Measurements from ENCODE around the gene ZNF213.
A peak's percentile ranks its signal among the peaks of the same experiment; 100 is the strongest.

Gene ZNF213

DNA sequence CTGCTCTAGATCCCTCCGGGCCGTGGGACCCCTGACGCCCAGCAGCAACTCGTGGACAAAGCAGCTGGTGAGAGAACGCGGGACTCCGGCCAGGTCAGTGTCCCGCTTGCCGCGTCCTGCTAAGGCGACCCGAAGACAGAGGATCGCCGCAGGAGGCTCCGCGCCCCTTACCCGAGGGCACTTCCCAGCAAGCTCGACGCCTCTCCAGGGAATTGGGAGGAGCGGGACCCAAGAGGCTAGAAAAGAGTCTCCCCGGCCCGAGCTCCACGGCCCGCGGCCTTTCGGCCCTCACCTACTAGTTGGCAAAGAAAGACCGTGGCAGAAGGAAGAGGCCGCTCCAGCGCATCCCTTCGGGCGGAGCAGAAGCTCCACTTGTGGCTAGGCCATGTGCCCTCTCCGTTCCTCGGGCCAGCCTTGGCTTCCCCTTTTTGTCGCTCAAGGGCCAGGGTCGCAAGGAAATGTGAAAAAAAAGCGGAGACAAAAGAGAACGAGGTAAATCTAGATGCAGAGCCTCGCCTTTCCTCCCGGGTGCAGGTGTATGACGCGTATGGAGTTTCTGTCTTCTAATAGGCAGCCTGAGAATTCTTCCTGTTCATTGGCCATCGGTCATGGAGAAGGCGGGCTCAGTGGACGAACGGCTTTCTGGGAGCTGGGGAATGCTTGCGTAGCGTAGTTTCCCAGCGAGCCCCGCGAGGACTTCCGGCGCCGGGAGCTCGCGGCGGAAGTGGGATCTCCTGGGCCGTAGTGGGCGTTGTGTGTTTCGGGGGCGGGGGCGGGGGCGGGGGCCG is at the start of gene ZNF213:
TSS of gene ZNF213 (plus strand) at position 692 of the 788 bp plus-strand sequence. CDS start 2,252 bp downstream, outside the sequence.
- DNase-seq (ENCODE audit: low read depth, low spot score): peak; percentile 92
- peak within 1 kb of the TSS; percentile 82 for H3K27ac ChIP-seq
- H3K4me3 ChIP-seq: peak within 1 kb of the TSS; percentile 98

DNA sequence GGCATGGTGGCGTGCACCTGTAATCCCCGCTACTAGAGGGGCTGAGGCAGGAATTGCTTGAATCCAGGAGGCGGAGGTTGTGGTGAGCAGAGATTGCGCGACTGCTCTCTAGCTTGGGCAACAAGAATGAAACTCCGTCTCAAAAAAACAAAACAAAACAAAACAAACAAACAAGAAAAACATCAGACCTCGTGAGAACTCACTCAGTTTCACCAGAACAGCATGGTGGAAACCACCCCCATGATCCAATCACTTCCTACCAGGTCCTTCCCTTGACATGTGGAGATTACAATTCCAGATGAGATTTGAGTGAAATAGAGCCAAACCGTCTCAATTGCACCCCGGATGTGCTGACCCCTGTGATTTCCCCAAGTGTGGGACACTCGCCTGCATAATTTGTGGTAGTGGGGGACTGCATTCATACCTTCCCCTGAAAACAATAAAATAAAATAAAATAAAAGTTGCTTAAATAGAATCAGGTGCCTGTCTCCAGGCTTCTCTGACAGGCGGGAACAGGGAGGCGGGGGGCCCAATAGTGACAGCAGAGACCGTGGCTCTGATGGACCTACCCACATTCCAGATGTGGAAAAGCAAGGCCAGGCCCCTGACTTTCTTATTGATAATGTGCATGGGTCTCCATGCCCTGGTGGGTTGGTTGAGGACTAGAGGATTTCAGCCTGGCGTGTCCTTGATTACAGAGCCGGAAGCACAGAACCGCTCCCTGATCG is 48.8 kb upstream of the ZNF213 start:
- no peak overlapping the region for H3K27ac ChIP-seq
- no peak for DNase-seq (ENCODE audit: low read depth, low spot score)
- no peak overlapping the region for H3K4me3 ChIP-seq
- no peaks in the 10 kb centered on the region for H3K9me3 ChIP-seq (ENCODE audit: low read depth, low read length)
- H3K9ac ChIP-seq (ENCODE audit: insufficient read length): no peak overlapping the region
- TF ChIP-seq FOXP2 (optimal IDR thresholded peaks at IDR 0.05; ENCODE audit: control extremely low read depth, extremely low read length, insufficient read depth): no peak
- TF ChIP-seq POLR2AphosphoS5 (IDR thresholded peaks at IDR 0.05; ENCODE audit: borderline replicate concordance, low read depth, low read length): no peak
- no peaks in the 10 kb centered on the region for H3K36me3 ChIP-seq (ENCODE audit: insufficient read depth, low read length)

More for the DNA sequence above, at the start of gene ZNF213:
- peak; percentile 89 for TF ChIP-seq POLR2AphosphoS5 (IDR thresholded peaks at IDR 0.05; ENCODE audit: borderline replicate concordance, low read depth, low read length)
- TF ChIP-seq FOXP2 (optimal IDR thresholded peaks at IDR 0.05; ENCODE audit: control extremely low read depth, extremely low read length, insufficient read depth): no peak
- no peak for TF ChIP-seq EZH2 (IDR thresholded peaks at IDR 0.05)
- Histone ChIP-seq H3K9ac (ENCODE audit: insufficient read length) (peak within 1 kb of the TSS; percentile 99), H3K36me3 (ENCODE audit: insufficient read depth, low read length) (peaks cover 7% of the 10 kb centered on the region), H3K9me3 (ENCODE audit: low read depth, low read length) (no peaks in the 10 kb centered on the region)

GRCh38 chr16:3086596-3087242 is 48.1 kb upstream of the ZNF213 start:
- TF ChIP-seq POLR2AphosphoS5 (IDR thresholded peaks at IDR 0.05; ENCODE audit: borderline replicate concordance, low read depth, low read length) (no peak), EZH2 (IDR thresholded peaks at IDR 0.05) (no peak), FOXP2 (optimal IDR thresholded peaks at IDR 0.05; ENCODE audit: control extremely low read depth, extremely low read length, insufficient read depth) (no peak)
- H3K36me3 ChIP-seq (ENCODE audit: insufficient read depth, low read length): no peaks in the 10 kb centered on the region
- H3K9me3 ChIP-seq (ENCODE audit: low read depth, low read length): no peaks in the 10 kb centered on the region
- DNase-seq (ENCODE audit: low read depth, low spot score): no peak
- H3K9ac ChIP-seq (ENCODE audit: insufficient read length): no peak overlapping the region
- no peak overlapping the region for H3K4me3 ChIP-seq
- H3K27ac ChIP-seq: no peak overlapping the region

DNA sequence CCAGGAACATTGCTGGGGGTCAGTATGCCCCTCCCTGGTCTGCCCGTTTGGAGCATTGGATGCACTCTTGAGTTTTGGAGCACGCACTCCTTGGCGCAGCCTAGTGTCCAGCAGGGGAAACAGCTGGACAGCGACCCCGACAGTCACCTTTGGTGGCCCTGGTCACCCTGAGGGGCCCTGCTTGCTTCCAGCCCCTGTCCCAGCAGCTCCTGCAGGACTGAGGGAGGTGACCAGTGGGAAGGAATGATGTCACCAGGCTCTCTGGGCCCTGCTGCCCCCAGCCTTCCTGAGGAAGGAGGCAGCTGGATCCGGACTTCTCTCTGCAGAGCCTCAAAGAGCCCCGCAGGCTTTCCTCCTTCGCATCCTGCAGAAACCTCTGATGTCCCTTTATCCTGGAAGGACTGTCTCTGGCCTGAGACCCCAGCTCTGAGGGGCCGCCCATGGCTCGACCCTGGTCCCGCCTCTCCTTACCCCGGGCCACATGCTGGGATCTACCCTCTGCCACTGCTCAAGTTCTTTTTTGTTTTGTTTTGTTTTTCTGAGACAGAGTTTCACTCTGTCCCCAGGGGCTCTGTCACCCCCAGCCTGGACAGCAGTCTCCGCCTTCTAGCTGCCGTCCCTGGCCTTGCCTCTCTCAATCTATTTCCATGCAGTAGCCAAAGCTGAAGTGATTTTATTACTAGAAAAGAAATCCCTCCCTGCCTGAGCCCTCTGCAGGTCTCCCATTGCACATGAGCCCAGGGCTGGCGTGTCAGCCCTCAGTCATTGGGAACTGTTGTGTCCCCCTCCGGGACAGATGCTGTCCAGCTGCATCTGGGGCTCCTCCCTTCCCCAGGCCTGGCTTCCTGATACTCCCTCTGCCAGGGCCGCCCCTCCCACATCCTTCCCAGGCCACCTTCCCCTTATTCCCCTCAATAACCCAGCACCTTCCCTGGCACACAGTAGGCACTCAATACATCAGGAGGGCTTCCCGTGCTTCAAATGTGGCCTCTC is 47.3 kb upstream of the ZNF213 start:
- no peak overlapping the region for H3K9ac ChIP-seq (ENCODE audit: insufficient read length)
- no peaks in the 10 kb centered on the region for H3K36me3 ChIP-seq (ENCODE audit: insufficient read depth, low read length)
- TF ChIP-seq EZH2 (IDR thresholded peaks at IDR 0.05): no peak
- no peak for TF ChIP-seq POLR2AphosphoS5 (IDR thresholded peaks at IDR 0.05; ENCODE audit: borderline replicate concordance, low read depth, low read length)
- no peak for TF ChIP-seq FOXP2 (optimal IDR thresholded peaks at IDR 0.05; ENCODE audit: control extremely low read depth, extremely low read length, insufficient read depth)
- no peak for DNase-seq (ENCODE audit: low read depth, low spot score)
- H3K9me3 ChIP-seq (ENCODE audit: low read depth, low read length): no peaks in the 10 kb centered on the region
- no peak overlapping the region for H3K27ac ChIP-seq
- H3K4me3 ChIP-seq: no peak overlapping the region

DNA sequence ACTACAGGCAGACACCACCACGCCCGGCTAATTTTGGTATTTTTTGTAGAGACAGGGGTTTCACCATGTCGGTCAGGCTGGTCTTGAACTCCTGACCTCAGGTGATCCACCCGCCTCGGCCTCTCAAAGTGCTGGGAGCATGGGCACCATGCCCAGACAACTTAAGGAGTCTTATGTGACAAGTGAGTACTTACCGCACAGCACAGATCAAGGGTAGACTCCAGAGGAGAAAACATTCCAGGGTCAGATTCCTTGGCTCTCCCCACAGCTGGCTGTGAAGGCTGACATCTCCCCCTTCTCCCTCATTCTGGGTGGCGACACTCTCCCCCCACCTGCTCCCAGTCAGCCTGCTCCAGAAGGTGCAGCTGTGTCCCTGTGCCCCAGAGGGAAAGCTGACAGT is 46.4 kb upstream of the ZNF213 start:
- Histone ChIP-seq H3K36me3 (ENCODE audit: insufficient read depth, low read length) (no peaks in the 10 kb centered on the region), H3K9me3 (ENCODE audit: low read depth, low read length) (no peaks in the 10 kb centered on the region), H3K9ac (ENCODE audit: insufficient read length) (no peak overlapping the region), H3K27ac (no peak overlapping the region), H3K4me3 (no peak overlapping the region)
- DNase-seq (ENCODE audit: low read depth, low spot score): no peak
- TF ChIP-seq POLR2AphosphoS5 (IDR thresholded peaks at IDR 0.05; ENCODE audit: borderline replicate concordance, low read depth, low read length) (no peak), EZH2 (IDR thresholded peaks at IDR 0.05) (no peak), FOXP2 (optimal IDR thresholded peaks at IDR 0.05; ENCODE audit: control extremely low read depth, extremely low read length, insufficient read depth) (no peak)

DNA sequence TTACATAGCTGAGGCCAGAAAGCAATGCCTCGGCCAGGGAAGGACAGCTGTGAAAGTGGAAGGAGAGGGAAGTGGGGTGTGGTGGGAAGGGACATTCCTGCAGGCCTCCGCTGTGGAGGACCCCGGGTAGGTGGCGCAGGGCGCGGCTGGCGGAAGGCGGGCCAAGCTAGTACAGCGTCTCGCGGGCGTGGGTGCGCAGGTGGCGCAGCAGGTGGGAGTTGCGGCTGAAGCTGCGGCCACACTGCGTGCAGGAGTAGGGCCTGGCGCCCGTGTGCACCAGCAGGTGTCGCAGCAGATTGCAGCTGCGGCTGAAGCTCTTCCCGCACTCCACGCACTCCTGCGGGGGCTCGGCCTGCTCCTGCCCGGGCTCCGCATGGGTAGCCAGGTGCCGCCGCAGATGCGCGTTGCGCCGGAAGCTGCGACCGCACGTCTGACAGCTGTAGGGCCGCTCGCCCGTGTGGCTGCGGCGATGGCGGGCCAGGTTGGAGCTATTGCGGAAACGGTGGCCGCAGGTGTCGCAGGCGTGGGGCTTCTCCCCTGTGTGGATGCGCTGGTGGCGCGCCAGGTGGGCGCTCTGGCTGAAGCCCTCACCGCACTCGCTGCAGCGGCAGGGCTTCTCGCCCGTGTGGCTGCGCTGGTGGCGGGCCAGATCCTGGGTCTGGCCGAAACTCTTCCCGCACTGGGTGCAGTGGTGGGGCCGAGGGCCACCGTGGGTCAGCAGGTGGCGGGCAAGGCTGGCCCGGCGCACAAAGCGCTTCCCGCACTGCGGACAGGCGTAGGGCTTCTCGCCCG is 45.7 kb upstream of the ZNF213 start:
- H3K4me3 ChIP-seq: no peak overlapping the region
- no peak for DNase-seq (ENCODE audit: low read depth, low spot score)
- H3K9ac ChIP-seq (ENCODE audit: insufficient read length): no peak overlapping the region
- H3K36me3 ChIP-seq (ENCODE audit: insufficient read depth, low read length): no peaks in the 10 kb centered on the region
- no peaks in the 10 kb centered on the region for H3K9me3 ChIP-seq (ENCODE audit: low read depth, low read length)
- TF ChIP-seq POLR2AphosphoS5 (IDR thresholded peaks at IDR 0.05; ENCODE audit: borderline replicate concordance, low read depth, low read length): no peak
- TF ChIP-seq EZH2 (IDR thresholded peaks at IDR 0.05): no peak
- TF ChIP-seq FOXP2 (optimal IDR thresholded peaks at IDR 0.05; ENCODE audit: control extremely low read depth, extremely low read length, insufficient read depth): no peak
- no peak overlapping the region for H3K27ac ChIP-seq

Data from SK-N-MC (cell line).